K562 (cell line): ENCODE measurements around the gene PIN1. TPM values are rescaled to one million over a fixed set of nuclear protein-coding genes. Genes with fewer than 3 reads are reported as not detected.
A peak's percentile ranks its signal among the peaks of the same experiment; 100 is the strongest.

ENCODE experiments used
- ATAC-seq: fragments of 200-7000 bp; cut with Tn5 transposase; 3 replicates; pipeline ENCODE4 v1.9.1; 2020; ENCODE audit warnings: moderate library complexity
- BruUV-seq: library from RNA; stranded (reverse); fragments of 400-500 nt; replicated peaks from 2 replicates; lab custom pipeline; 2021; lab: Mats Ljungman, UMichigan
- CTCF ChIA-PET: fragments of 300-600 bp; formaldehyde crosslinking; extraction: SDS; loops from one replicate; lab custom pipeline; 2021; ENCODE audit warnings: low intra/inter-chr PET ratio; lab: Yijun Ruan, JAX
- POLR2A ChIA-PET: fragments of 300-600, 350-650 bp; sonication (Branson Sonifier 250); formaldehyde crosslinking; extraction: SDS; loops from one replicate; lab custom pipeline; 2021; ENCODE audit warnings: antibody characterized with exemption, inconsistent platforms; lab: Yijun Ruan, JAX
- DNase-seq, 4 experiments: peaks; one replicate each; pipeline versions ENCODE4 v3.0.0 to v3.0.0-alpha.2; 2011 to 2018; ENCODE audit warnings: low spot score in 3 of 4, mixed read lengths in 3 of 4; ENCODE audit errors: extremely low read depth in 1 of 4
- FAIRE-seq: peaks from 2 replicates; lab custom pipeline; 2011; peaks lifted over from hg19 to GRCh38; lab: Jason Lieb, UNC
- H2AFZ ChIP-seq: 2 replicates; pipeline ENCODE4 v1.6.0; 2011; ENCODE audit warnings: low read depth, low read length, control low read depth, inconsistent platforms
- H3K27ac ChIP-seq: fragments of 200-600 bp; 3 replicates; pipeline ENCODE4 v1.8.0; 2011; ENCODE audit warnings: low read depth, mild to moderate bottlenecking, control low read depth, inconsistent platforms, low read length, moderate library complexity, mixed read lengths; ENCODE audit errors: extremely low read depth
- H3K27me3 ChIP-seq, 2 experiments: fragments of 300-600 bp in 1 of 2; 2 replicates in 1 of 2; 3 replicates in 1 of 2; pipeline versions ENCODE4 v1.6.0 to v1.8.0; 2011; ENCODE audit warnings: inconsistent platforms in 2 of 2, low read length in 2 of 2, mild to moderate bottlenecking in 1 of 2, mixed read lengths in 1 of 2, moderate library complexity in 1 of 2; ENCODE audit not compliant: control insufficient read depth in 2 of 2, insufficient read depth in 2 of 2
- H3K36me3 ChIP-seq: fragments of 300-600 bp; 3 replicates; pipeline ENCODE4 v1.8.0; 2011; ENCODE audit warnings: mild to moderate bottlenecking, low read length, inconsistent platforms; ENCODE audit not compliant: control insufficient read depth, insufficient read depth
- H3K4me1 ChIP-seq, 2 experiments: fragments of 200-600 bp in 1 of 2; replicated peaks in 1 of 2; 2 replicates in 1 of 2; 3 replicates in 1 of 2; pipeline versions ENCODE4 v1.5.1 to v1.8.0; 2011; ENCODE audit warnings: inconsistent platforms in 2 of 2, low read length in 2 of 2, mild to moderate bottlenecking in 1 of 2, mixed read lengths in 1 of 2, moderate library complexity in 1 of 2; ENCODE audit not compliant: control insufficient read depth in 2 of 2, insufficient read depth in 2 of 2
- H3K4me2 ChIP-seq: 2 replicates; pipeline ENCODE4 v1.6.1; 2011; ENCODE audit warnings: low read length, control low read depth, inconsistent platforms, mixed read lengths; ENCODE audit not compliant: insufficient read depth
- H3K4me3 ChIP-seq: fragments of 200-600 bp; sonication (generic), shearing (Covaris generic); 2 replicates; pipeline ENCODE4 v1.5.1; 2016; ENCODE audit warnings: control low read depth, inconsistent platforms
- H3K79me2 ChIP-seq: fragments of 200-600 bp; 3 replicates; pipeline ENCODE4 v1.8.0; 2011; ENCODE audit warnings: low read length, inconsistent platforms; ENCODE audit not compliant: control insufficient read depth, insufficient read depth
- H3K9ac ChIP-seq, 2 experiments: 2 replicates each; pipeline versions ENCODE4 v1.6.0 to v1.6.1; 2011; ENCODE audit warnings: low read depth in 2 of 2, low read length in 2 of 2, control low read depth in 1 of 2, inconsistent platforms in 1 of 2, mild to moderate bottlenecking in 1 of 2, mixed read lengths in 1 of 2; ENCODE audit not compliant: insufficient read depth in 1 of 2
- H3K9me1 ChIP-seq: one replicate; pipeline ENCODE4 v1.6.0; 2011; ENCODE audit warnings: inconsistent platforms, mild to moderate bottlenecking, low read length, moderate library complexity; ENCODE audit not compliant: control insufficient read depth, insufficient read depth
- H3K9me3 ChIP-seq: replicated peaks from 2 replicates; pipeline ENCODE4 v1.5.1; 2011; ENCODE audit warnings: low read depth, low read length, inconsistent platforms; ENCODE audit not compliant: control insufficient read depth, insufficient read depth
- H4K20me1 ChIP-seq: replicated peaks from 2 replicates; pipeline ENCODE4 v1.6.1; 2011; ENCODE audit warnings: low read length, inconsistent platforms, mixed read lengths; ENCODE audit not compliant: control insufficient read depth, insufficient read depth
- BHLHE40 ChIP-seq: IDR thresholded peaks from 2 replicates; pipeline ENCODE4 v1.6.1; 2011; ENCODE audit warnings: low read length, improper control_type of control experiment
- CBFB ChIP-seq: sonication (generic); formaldehyde crosslinking; IDR thresholded peaks from 2 replicates; pipeline ENCODE4 v1.4.0; 2020; ENCODE audit warnings: mild to moderate bottlenecking, missing genetic modification reagents
- CCNT2 ChIP-seq: IDR thresholded peaks from 2 replicates; pipeline ENCODE4 v1.6.1; 2011; ENCODE audit warnings: borderline replicate concordance, low read depth, mild to moderate bottlenecking, moderate library complexity, mixed read lengths, low read length; ENCODE audit not compliant: insufficient read length; ENCODE audit errors: extremely low read depth
- CHD2 ChIP-seq: IDR thresholded peaks from 2 replicates; pipeline ENCODE4 v1.6.1; 2011; ENCODE audit warnings: low read depth, low read length
- CREB1 ChIP-seq, 2 experiments: sonication (generic) in 1 of 2; formaldehyde crosslinking in 1 of 2; IDR thresholded peaks; 2 replicates each; pipeline versions ENCODE4 v1.6.1 to v1.8.0; 2012 to 2022; ENCODE audit warnings: inconsistent platforms in 1 of 2, mild to moderate bottlenecking in 1 of 2, missing genetic modification reagents in 1 of 2, moderate library complexity in 1 of 2
- CREM ChIP-seq: IDR thresholded peaks from 2 replicates; pipeline ENCODE4 v1.6.1; 2014; ENCODE audit warnings: antibody characterized with exemption, low read depth
- GABPB1 ChIP-seq: sonication (generic); formaldehyde crosslinking; IDR thresholded peaks from 2 replicates; pipeline ENCODE4 v1.8.0; 2022; ENCODE audit warnings: mild to moderate bottlenecking, missing genetic modification reagents
- HNRNPH1 ChIP-seq: fragments of 200-400 bp; formaldehyde crosslinking; optimal IDR thresholded peaks from 2 replicates; pipeline ENCODE3; 2017; ENCODE audit warnings: low read depth, mild to moderate bottlenecking, low read length, moderate library complexity
- MAZ ChIP-seq, 2 experiments: fragments of 450-650 bp in 1 of 2; sonication (generic) in 1 of 2; formaldehyde crosslinking; IDR thresholded peaks in 1 of 2; conservative IDR thresholded peaks in 1 of 2; 2 replicates each; pipeline versions ENCODE4 v1.4.0 to v1.5.0; 2020; ENCODE audit warnings: mild to moderate bottlenecking in 1 of 2, missing genetic modification reagents in 1 of 2
- NRF1 ChIP-seq, 2 experiments: fragments of 450-650 bp; IDR thresholded peaks in 1 of 2; conservative IDR thresholded peaks in 1 of 2; 2 replicates each; pipeline ENCODE4 v1.6.1; 2014; ENCODE audit warnings: mild to moderate bottlenecking in 2 of 2
- SAFB2 ChIP-seq: fragments of 200-400 bp; formaldehyde crosslinking; IDR thresholded peaks from 2 replicates; pipeline ENCODE4 v1.6.1; 2018; ENCODE audit warnings: borderline replicate concordance, low read length, low read depth, moderate library complexity; ENCODE audit not compliant: severe bottlenecking
- SIN3A ChIP-seq, 2 experiments: fragments of 150-350 bp in 1 of 2; IDR thresholded peaks; 2 replicates each; pipeline ENCODE4 v1.6.1; 2011 to 2016; ENCODE audit warnings: borderline replicate concordance in 2 of 2, low read depth in 2 of 2, low read length in 2 of 2, mild to moderate bottlenecking in 2 of 2, moderate library complexity in 2 of 2; ENCODE audit not compliant: control insufficient read depth in 1 of 2
- SUPT5H ChIP-seq: fragments of 450-650 bp; IDR thresholded peaks from 2 replicates; pipeline ENCODE4 v1.6.1; 2016
- TBP ChIP-seq: optimal IDR thresholded peaks from 2 replicates; pipeline ENCODE3; 2011; ENCODE audit warnings: low read depth, low read length, improper control_type of control experiment
- VEZF1 ChIP-seq: fragments of 200-800 bp; sonication (Bioruptor generic); IDR thresholded peaks from 2 replicates; pipeline ENCODE4 v1.6.1; 2017; ENCODE audit warnings: missing genetic modification characterization, missing compliant biosample characterization
- ZBTB7A ChIP-seq: IDR thresholded peaks from 2 replicates; pipeline ENCODE4 v1.6.1; 2011; ENCODE audit warnings: low read depth, mild to moderate bottlenecking, low read length, moderate library complexity, borderline replicate concordance; ENCODE audit not compliant: control insufficient read depth
- ZNF740 ChIP-seq, 3 experiments: fragments of 200-800 bp in 1 of 3; sonication (Bioruptor generic) in 1 of 3; sonication (generic) in 1 of 3; formaldehyde crosslinking in 1 of 3; IDR thresholded peaks; 2 replicates each; pipeline versions ENCODE4 v1.6.1 to v1.8.0; 2016 to 2022; ENCODE audit warnings: mild to moderate bottlenecking in 2 of 3, missing compliant biosample characterization in 2 of 3, missing genetic modification characterization in 2 of 3, missing genetic modification reagents in 1 of 3
- WGBS: fragments of 100-300 bp; shearing (Covaris generic); methylation state at CpG from one replicate; pipeline ENCODE4 v1.1.6; 2016; ENCODE audit warnings: low coverage, mixed read lengths; ENCODE audit not compliant: insufficient coverage; ENCODE audit errors: missing lambda C conversion rate; 5-methylcytosine and 5-hydroxymethylcytosine counted together
- in situ Hi-C: fragments of 300-500 bp; cut with MboI; formaldehyde crosslinking; loops from 4 replicates; pipeline ENCODE4 v1.15.0; 2018; ENCODE audit warnings: inconsistent platforms, mixed read lengths
- intact Hi-C: fragments of 100-400 bp; cut with micrococcal nuclease; formaldehyde crosslinking; loops from 2 replicates; pipeline ENCODE4 v1.14.2; 2022
- polyA plus RNA-seq, 8 experiments: library from polyadenylated mRNA; depleted of rRNA in 4 of 8; stranded (reverse) in 5 of 8; unstranded in 3 of 8; fragments of >200 nt; fragmentation: Nextera tagmentation in 2 of 8; fragmentation: Illumina TruSeq in 1 of 8; extraction: Ambion mirVana in 2 of 8; extraction: Trizol in 1 of 8; gene quantifications; 2 replicates each; pipeline versions ENCODE4 v1.2.1 to v1.2.3, GENCODE V29; 2011 to 2014; ENCODE audit warnings: inconsistent platforms in 1 of 8, missing spikeins in 1 of 8
- total RNA-seq, 7 experiments: library from RNA; depleted of rRNA in 6 of 7; stranded (reverse); fragments of >200 nt in 6 of 7; fragmentation: Illumina TruSeq in 2 of 7; extraction: Trizol in 2 of 7; gene quantifications; 2 replicates each; pipeline versions ENCODE4 v1.2.1 to v1.2.3, GENCODE V29; 2011 to 2021; ENCODE audit warnings: low replicate concordance in 1 of 7

Gene PIN1
- total and polyA plus RNA-seq, 9 of the 15 experiments (the other 6 are each of a cell fraction or from before 2014, with no cell fraction given) = 1.6 to 178 (median 42.5) TPM

- 0% methylated on average over 9 of the region's 50 CpGs for WGBS
- Histone ChIP-seq H3K79me2 (peaks cover 3% of the 10 kb centered on the region; the same call in 1 of the 3 replicates), H3K9me1 (no peaks in the 10 kb centered on the region), H3K9me3 (peaks cover 5% of the 10 kb centered on the region; the same call in 1 of the 2 replicates), H3K27me3 (no peaks in the 10 kb centered on the region), H3K4me2 (peak overlapping the region; percentile 78), H3K9ac (peak overlapping the region in 1 of 2 experiments; percentile 88; a peak in 1 of 4 replicates), H3K36me3 (no peaks in the 10 kb centered on the region), H3K27ac (peak overlapping the region; percentile 71; the same call in 2 of the 3 replicates), H3K4me1 (peaks cover 36 to 42% of the 10 kb centered on the region in 2 experiments), H3K4me3 (peak overlapping the region; percentile 77), H2AFZ (peak overlapping the region; percentile 91), H4K20me1 (no peaks in the 10 kb centered on the region)
- ChIA-PET CTCF (no interaction called here), POLR2A (no interaction called here)
- in situ Hi-C loops (loop anchor here (5.0 to 10.0 kb wide), 2 partner anchors 164 to 657 kb away; no protein-coding TSS in a partner anchor), intact Hi-C loops (loop anchor here (2.0 to 5.0 kb wide), 3 partner anchors 205 to 584 kb away; no protein-coding TSS in a partner anchor)
- FAIRE-seq (peak; percentile 79), DNase-seq (peak; percentile 84 to 97 (median 90)), ATAC-seq (peak; percentile 73)
- BruUV-seq = no TSS peak
- TF ChIP-seq TBP (peak; percentile 20), SAFB2 (no peak), VEZF1 (CRISPR knock-in tag) (peak; percentile 92), CCNT2 (peak; percentile 18), ZNF740 (CRISPR knock-in tag; IDR thresholded peaks at IDR 0.05) (no peak), ZNF740 (tag; IDR thresholded peaks at IDR 0.05) (peak in 1 of 2 experiments; percentile 56; a peak in 1 of 4 replicates), CBFB (CRISPR knock-in tag) (no peak), BHLHE40 (no peak), NRF1 (conservative IDR thresholded peaks at IDR 0.05 in 1 of 2, IDR thresholded peaks at IDR 0.05 in 1 of 2) (0 out of 4 replicates have a peak, but pooled peaks of 1 of the 2 experiments have one; percentile 29), ZBTB7A (0 out of 2 replicates have a peak, but pooled peaks have one; percentile 7), GABPB1 (no peak), CREM (peak; percentile 74), SIN3A (IDR thresholded peaks at IDR 0.05; ENCODE audit: borderline replicate concordance in 2 of 2, control insufficient read depth in 1 of 2, low read depth in 2 of 2, low read length in 2 of 2) (0 out of 4 replicates have a peak, but pooled peaks of 1 of the 2 experiments have one; percentile 4), CHD2 (peak; percentile 81), MAZ (CRISPR knock-in tag; conservative IDR thresholded peaks at IDR 0.05 in 1 of 2, IDR thresholded peaks at IDR 0.05 in 1 of 2) (peak in 1 of 2 experiments; percentile 64; a peak in 2 of 4 replicates), CREB1 (IDR thresholded peaks at IDR 0.05) (peak; percentile 11; the same call in 1 of the 2 replicates), CREB1 (CRISPR knock-in tag; IDR thresholded peaks at IDR 0.05) (peak; percentile 47; the same call in 1 of the 2 replicates), HNRNPH1 (no peak), SUPT5H (0 out of 2 replicates have a peak, but pooled peaks have one; percentile 28)
Observed at GRCh38 chr19:9791552-9792205, 43.4 kb upstream of the PIN1 start.
